Neuronal stem cell (in vitro differentiated cells): Measurements from ENCODE around the gene AKAP1.

Source experiments
- DNase-seq: peaks from one replicate; pipeline ENCODE4 v3.0.0-alpha.2; 2013; ENCODE audit warnings: low spot score
- H2AFZ ChIP-seq: one replicate; pipeline ENCODE4 v1.6.1; 2013; ENCODE audit warnings: mild to moderate bottlenecking, low read length, inconsistent platforms
- H2AK5ac ChIP-seq: 2 replicates; pipeline ENCODE4 v1.6.1; 2013; ENCODE audit warnings: low read depth, mild to moderate bottlenecking, inconsistent platforms, low read length, moderate library complexity, mixed read lengths
- H2BK120ac ChIP-seq: 2 replicates; pipeline ENCODE4 v1.6.1; 2013; ENCODE audit warnings: low read depth, mild to moderate bottlenecking, inconsistent platforms, low read length, moderate library complexity, mixed read lengths
- H2BK12ac ChIP-seq: one replicate; pipeline ENCODE4 v1.6.1; 2013; ENCODE audit warnings: low read length, inconsistent platforms
- H2BK15ac ChIP-seq: 2 replicates; pipeline ENCODE4 v1.6.1; 2013; ENCODE audit warnings: mild to moderate bottlenecking, low read length, inconsistent platforms, mixed read lengths
- H2BK5ac ChIP-seq: one replicate; pipeline ENCODE4 v1.6.1; 2013; ENCODE audit warnings: inconsistent platforms, mild to moderate bottlenecking, low read length, moderate library complexity
- H3K14ac ChIP-seq: one replicate; pipeline ENCODE4 v1.6.1; 2013; ENCODE audit warnings: low read length, inconsistent platforms
- H3K18ac ChIP-seq: 2 replicates; pipeline ENCODE4 v1.6.1; 2013; ENCODE audit warnings: low read length, inconsistent platforms
- H3K23ac ChIP-seq: 2 replicates; pipeline ENCODE4 v1.6.1; 2013; ENCODE audit warnings: low read depth, mild to moderate bottlenecking, mixed read lengths, low read length, inconsistent platforms; ENCODE audit not compliant: poor library complexity
- H3K27ac ChIP-seq: replicated peaks from 3 replicates; pipeline ENCODE4 v1.5.1; 2013; ENCODE audit warnings: low read length, inconsistent platforms
- H3K27me3 ChIP-seq, 3 experiments: 2 replicates each; pipeline ENCODE4 v1.6.1; 2013; ENCODE audit warnings: low read length in 3 of 3, mild to moderate bottlenecking in 2 of 3, inconsistent platforms in 1 of 3, low read depth in 1 of 3, mixed read lengths in 1 of 3, moderate library complexity in 1 of 3; ENCODE audit not compliant: control insufficient read depth in 3 of 3, insufficient read depth in 3 of 3
- H3K36me3 ChIP-seq, 2 donors: replicated peaks in 1 of 2; 2 replicates each; pipeline ENCODE4 v1.6.1; 2013; ENCODE audit warnings: low read length in 2 of 2; ENCODE audit not compliant: control insufficient read depth in 2 of 2, insufficient read depth in 2 of 2
- H3K4ac ChIP-seq: 2 replicates; pipeline ENCODE4 v1.6.1; 2013; ENCODE audit warnings: inconsistent platforms, mild to moderate bottlenecking, low read length, moderate library complexity
- H3K4me1 ChIP-seq, 2 donors: 1 replicate in 1 of 2; 2 replicates in 1 of 2; pipeline ENCODE4 v1.6.1; 2013; ENCODE audit warnings: low read length in 2 of 2, low read depth in 1 of 2; ENCODE audit not compliant: control insufficient read depth in 2 of 2, insufficient read depth in 1 of 2
- H3K4me2 ChIP-seq: one replicate; pipeline ENCODE4 v1.6.1; 2013; ENCODE audit warnings: mild to moderate bottlenecking, low read length, inconsistent platforms; ENCODE audit not compliant: insufficient read depth, poor library complexity, severe bottlenecking
- H3K4me3 ChIP-seq, 2 donors: 2 replicates each; pipeline ENCODE4 v1.5.1; 2013; ENCODE audit warnings: low read length in 2 of 2, mild to moderate bottlenecking in 2 of 2, inconsistent platforms in 1 of 2, moderate library complexity in 1 of 2
- H3K79me1 ChIP-seq: one replicate; pipeline ENCODE4 v1.6.1; 2013; ENCODE audit warnings: low read depth, mild to moderate bottlenecking, inconsistent platforms, low read length, moderate library complexity
- H3K9ac ChIP-seq: one replicate; pipeline ENCODE4 v1.6.1; 2013; ENCODE audit warnings: mild to moderate bottlenecking, low read depth, low read length, inconsistent platforms; ENCODE audit not compliant: poor library complexity
- H3K9me3 ChIP-seq, 2 donors: replicated peaks in 1 of 2; 2 replicates each; pipeline versions ENCODE3 to v1.6.1; 2013; ENCODE audit warnings: low read length in 2 of 2, mild to moderate bottlenecking in 2 of 2, inconsistent platforms in 1 of 2, low read depth in 1 of 2, mixed read lengths in 1 of 2, moderate library complexity in 1 of 2; ENCODE audit not compliant: control insufficient read depth in 2 of 2, insufficient read depth in 1 of 2
- H4K8ac ChIP-seq: one replicate; pipeline ENCODE4 v1.6.1; 2013; ENCODE audit warnings: low read depth, mild to moderate bottlenecking, inconsistent platforms, low read length, moderate library complexity
- H4K91ac ChIP-seq: one replicate; pipeline ENCODE4 v1.6.1; 2013; ENCODE audit warnings: low read length, low read depth, mild to moderate bottlenecking, inconsistent platforms; ENCODE audit not compliant: poor library complexity
- WGBS, 2 donors: extraction: QIAGEN DNeasy Blood & Tissue Kit; methylation state at CpG; one replicate each; pipeline ENCODE4 v1.1.7; 2013; ENCODE audit warnings: missing lambda C conversion rate in 2 of 2, mixed read lengths in 1 of 2; ENCODE audit not compliant: insufficient read length in 2 of 2, insufficient replicate concordance in 1 of 2; ENCODE audit errors: extremely low coverage in 2 of 2; 5-methylcytosine and 5-hydroxymethylcytosine counted together

Gene AKAP1

DNA sequence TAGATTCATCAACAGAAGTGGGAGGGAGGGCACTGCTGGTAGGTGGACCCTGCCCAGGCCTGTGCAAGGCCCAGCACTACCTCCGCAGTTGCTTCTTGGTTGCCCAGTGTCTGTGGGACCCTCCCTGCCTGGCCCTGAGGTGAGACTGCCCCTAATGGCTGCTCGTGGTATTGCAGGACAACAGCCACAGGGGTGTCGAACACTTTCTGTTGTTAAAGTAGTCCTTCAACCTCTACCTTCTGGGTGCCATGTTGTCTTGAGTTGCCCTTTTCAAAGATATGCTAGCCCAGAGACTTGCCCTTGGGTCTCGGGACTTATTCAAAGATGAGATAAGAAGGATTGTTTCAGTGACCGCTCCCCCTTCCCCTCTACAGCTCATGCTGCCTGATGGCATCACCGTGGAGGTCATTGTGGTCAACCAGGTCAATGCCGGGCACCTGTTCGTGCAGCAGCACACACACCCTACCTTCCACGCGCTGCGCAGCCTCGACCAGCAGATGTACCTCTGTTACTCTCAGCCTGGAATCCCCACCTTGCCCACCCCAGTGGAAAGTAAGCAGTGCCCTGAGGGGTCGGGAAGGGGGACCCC, 29.1 kb downstream of the AKAP1 start:
- peak; percentile 51 for DNase-seq
- peaks cover 17 to 98% of the 10 kb centered on the region in 2 donors for H3K36me3 ChIP-seq

GRCh38 chr17:57115377-57115776, 30.3 kb downstream of the AKAP1 start:
- Histone ChIP-seq H2BK12ac (no peak overlapping the region), H4K91ac (no peak overlapping the region), H3K27ac (no peak overlapping the region), H2AK5ac (no peak overlapping the region), H2AFZ (no peak overlapping the region), H3K36me3 (peaks cover 17 to 98% of the 10 kb centered on the region in 2 donors), H3K79me1 (no peaks in the 10 kb centered on the region), H3K27me3 (no peaks in the 10 kb centered on the region), H3K4me3 (no peak overlapping the region), H3K4me1 (no peaks in the 10 kb centered on the region), H2BK15ac (no peak overlapping the region), H3K4me2 (no peak overlapping the region), H2BK5ac (no peak overlapping the region), H3K4ac (no peak overlapping the region), H3K9ac (no peak overlapping the region), H3K18ac (no peak overlapping the region), H3K23ac (no peak overlapping the region), H3K9me3 (no peaks in the 10 kb centered on the region), H4K8ac (no peak overlapping the region), H2BK120ac (no peak overlapping the region), H3K14ac (no peak overlapping the region)
- no peak for DNase-seq
- WGBS, 2 donors, result no CpG with 5 or more reads among the region's 4 CpGs

More for the DNA sequence above, 29.1 kb downstream of the AKAP1 start:
- no peak overlapping the region for H3K14ac ChIP-seq
- H3K18ac ChIP-seq, result no peak overlapping the region
- WGBS, 2 donors, result no CpG with 5 or more reads among the region's 13 CpGs
- H3K4me3 ChIP-seq, result no peak overlapping the region
- no peak overlapping the region for H4K91ac ChIP-seq
- H2BK5ac ChIP-seq, result no peak overlapping the region
- H2BK120ac ChIP-seq, result no peak overlapping the region
- no peak overlapping the region for H2BK12ac ChIP-seq
- H3K4me1 ChIP-seq, result no peaks in the 10 kb centered on the region
- H3K9ac ChIP-seq, result no peak overlapping the region
- H2BK15ac ChIP-seq, result no peak overlapping the region
- no peak overlapping the region for H3K4me2 ChIP-seq
- no peak overlapping the region for H3K23ac ChIP-seq
- no peaks in the 10 kb centered on the region for H3K27me3 ChIP-seq
- H4K8ac ChIP-seq, result no peak overlapping the region
- no peak overlapping the region for H2AFZ ChIP-seq
- no peak overlapping the region for H3K27ac ChIP-seq
- H2AK5ac ChIP-seq, result no peak overlapping the region
- no peaks in the 10 kb centered on the region for H3K9me3 ChIP-seq
- H3K79me1 ChIP-seq, result no peaks in the 10 kb centered on the region
- H3K4ac ChIP-seq, result no peak overlapping the region

DNA sequence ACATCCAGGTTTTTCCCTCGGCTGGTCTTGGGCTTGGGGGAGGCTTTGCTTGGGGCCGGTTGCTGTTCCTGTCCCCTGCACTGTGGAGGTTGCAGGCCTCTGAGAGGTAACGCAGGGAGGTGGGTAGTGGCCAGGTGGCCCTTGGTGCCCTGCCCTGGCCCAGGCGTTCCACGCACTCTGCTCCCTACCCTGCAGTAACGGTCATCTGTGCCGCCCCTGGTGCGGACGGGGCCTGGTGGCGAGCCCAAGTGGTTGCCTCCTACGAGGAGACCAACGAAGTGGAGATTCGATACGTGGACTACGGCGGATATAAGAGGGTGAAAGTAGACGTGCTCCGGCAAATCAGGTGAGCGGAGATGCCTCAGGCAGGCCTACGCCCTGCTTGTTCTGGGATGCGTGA, 30.9 kb downstream of the AKAP1 start:
- Histone ChIP-seq H3K14ac (no peak overlapping the region), H3K4me2 (no peak overlapping the region), H2BK15ac (no peak overlapping the region), H3K18ac (no peak overlapping the region), H2BK5ac (no peak overlapping the region), H3K9me3 (no peaks in the 10 kb centered on the region), H3K4ac (no peak overlapping the region), H2BK12ac (no peak overlapping the region), H3K4me3 (no peak overlapping the region), H3K23ac (no peak overlapping the region), H3K27ac (no peak overlapping the region), H3K4me1 (no peaks in the 10 kb centered on the region), H2AK5ac (no peak overlapping the region), H4K8ac (no peak overlapping the region), H3K36me3 (peaks cover 17 to 99% of the 10 kb centered on the region in 2 donors), H3K79me1 (no peaks in the 10 kb centered on the region), H4K91ac (peak overlapping the region; percentile 49), H3K9ac (no peak overlapping the region), H2BK120ac (no peak overlapping the region), H2AFZ (no peak overlapping the region), H3K27me3 (no peaks in the 10 kb centered on the region)
- DNase-seq, result no peak
- no CpG with 5 or more reads among the region's 21 CpGs for WGBS, 2 donors

DNA sequence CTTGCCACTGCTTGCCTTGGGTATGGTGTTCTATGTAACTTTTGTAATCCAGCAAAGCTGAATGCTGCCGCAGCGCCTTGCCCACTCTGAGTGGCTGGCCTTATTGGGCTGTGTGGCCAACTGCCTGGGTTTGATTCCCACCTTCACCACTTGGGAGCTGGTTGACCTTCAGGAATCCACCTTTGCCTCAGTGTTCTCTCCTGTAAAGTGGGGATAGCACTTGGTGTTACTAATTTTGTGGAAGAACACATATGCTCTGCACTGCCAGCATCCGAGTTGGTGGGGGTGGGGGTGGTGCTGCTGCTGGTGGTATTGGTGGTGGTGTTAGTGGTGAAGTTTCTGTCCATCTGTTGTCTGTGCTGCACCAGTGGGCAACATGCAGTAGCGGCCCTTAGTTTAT, 32.8 kb downstream of the AKAP1 start:
- no peak overlapping the region for H2AK5ac ChIP-seq
- H3K36me3 ChIP-seq, result peaks cover 19 to 96% of the 10 kb centered on the region in 2 donors
- no peak for DNase-seq
- H3K23ac ChIP-seq, result no peak overlapping the region
- H3K27me3 ChIP-seq, result no peaks in the 10 kb centered on the region
- no peak overlapping the region for H3K4me3 ChIP-seq
- H3K4me1 ChIP-seq, result no peaks in the 10 kb centered on the region
- H2AFZ ChIP-seq, result no peak overlapping the region
- H3K4me2 ChIP-seq, result no peak overlapping the region
- no peak overlapping the region for H3K18ac ChIP-seq
- no peak overlapping the region for H4K8ac ChIP-seq
- no peaks in the 10 kb centered on the region for H3K9me3 ChIP-seq
- no peaks in the 10 kb centered on the region for H3K79me1 ChIP-seq
- H3K9ac ChIP-seq, result no peak overlapping the region
- no peak overlapping the region for H2BK15ac ChIP-seq
- H3K14ac ChIP-seq, result no peak overlapping the region
- H2BK5ac ChIP-seq, result no peak overlapping the region
- no peak overlapping the region for H2BK120ac ChIP-seq
- no CpG with 5 or more reads among the region's 4 CpGs for WGBS, 2 donors
- H2BK12ac ChIP-seq, result no peak overlapping the region
- H4K91ac ChIP-seq, result no peak overlapping the region
- no peak overlapping the region for H3K27ac ChIP-seq
- H3K4ac ChIP-seq, result no peak overlapping the region
